ENCODE measurements around the gene TMTC2.

DNA sequence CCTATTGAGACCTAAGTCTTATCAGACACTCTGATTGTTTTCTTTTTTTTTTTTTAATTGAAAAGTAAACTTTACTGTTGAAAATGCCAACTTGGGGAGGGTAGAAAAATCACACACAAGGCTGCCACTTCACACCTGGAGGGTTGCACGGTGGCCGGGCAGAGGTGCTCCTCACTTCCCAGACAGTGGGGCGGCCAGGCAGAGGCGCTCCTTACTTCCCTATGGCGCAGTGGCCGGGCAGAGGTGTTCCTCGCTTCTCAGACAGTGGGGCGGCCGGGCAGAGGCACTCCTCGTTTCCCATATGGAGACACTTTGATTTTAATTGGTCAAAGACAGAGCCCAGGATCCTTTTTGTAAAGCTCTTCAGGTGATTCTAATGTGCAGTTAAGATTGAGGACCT lies 399.3 kb downstream of the TMTC2 start:
- TF ChIP-seq MZF1 (tag by site-specific recombination; IDR thresholded peaks at IDR 0.05; ENCODE audit: borderline replicate concordance) (no peak), ZNF354C (tag by site-specific recombination; IDR thresholded peaks at IDR 0.05; ENCODE audit: borderline replicate concordance, low read depth) (no peak)
